SK-N-SH treated with all-trans-retinoic acid at 6 μM for 48 hours (cell line): Measurements from ENCODE around the gene ALDH1B1.

Experiments
- CREB5 ChIP-seq: fragments of 250-450 bp; sonication (Bioruptor Pico); IDR thresholded peaks from 2 replicates; pipeline ENCODE4 v1.5.1; 2020; ENCODE audit warnings: low read depth, mild to moderate bottlenecking, moderate library complexity
- OSR1 ChIP-seq: fragments of 250-450 bp; sonication (Bioruptor Pico); IDR thresholded peaks from 2 replicates; pipeline ENCODE4 v1.8.0; 2022; ENCODE audit warnings: moderate library complexity, mild to moderate bottlenecking, inconsistent platforms
- RARB ChIP-seq: fragments of 250-450 bp; sonication (Bioruptor Pico); IDR thresholded peaks from 2 replicates; pipeline ENCODE4 v1.8.0; 2021; ENCODE audit warnings: mild to moderate bottlenecking, moderate library complexity
- SNAI2 ChIP-seq: fragments of 250-450 bp; sonication (Bioruptor Pico); IDR thresholded peaks from 2 replicates; pipeline ENCODE4 v1.5.0; 2020; ENCODE audit warnings: mild to moderate bottlenecking, moderate library complexity
- TSHZ2 ChIP-seq: fragments of 250-450 bp; sonication (Bioruptor Pico); IDR thresholded peaks from 2 replicates; pipeline ENCODE4 v1.5.0; 2020; ENCODE audit warnings: mild to moderate bottlenecking, moderate library complexity
- ZFP3 ChIP-seq: fragments of 250-450 bp; sonication (Bioruptor Pico); IDR thresholded peaks from 2 replicates; pipeline ENCODE4 v1.5.0; 2020; ENCODE audit warnings: mild to moderate bottlenecking, moderate library complexity
- ZFP30 ChIP-seq: fragments of 450-650 bp; formaldehyde crosslinking; IDR thresholded peaks from 2 replicates; pipeline ENCODE4 v1.5.0; 2022; ENCODE audit warnings: mild to moderate bottlenecking, moderate library complexity
- TF ChIP-seq, protein P1 (sequence below): fragments of 250-450 bp; sonication (Bioruptor Pico); IDR thresholded peaks from 2 replicates; pipeline ENCODE4 v1.8.0; 2021; ENCODE audit warnings: low read depth, mild to moderate bottlenecking, moderate library complexity, borderline replicate concordance

DNA sequence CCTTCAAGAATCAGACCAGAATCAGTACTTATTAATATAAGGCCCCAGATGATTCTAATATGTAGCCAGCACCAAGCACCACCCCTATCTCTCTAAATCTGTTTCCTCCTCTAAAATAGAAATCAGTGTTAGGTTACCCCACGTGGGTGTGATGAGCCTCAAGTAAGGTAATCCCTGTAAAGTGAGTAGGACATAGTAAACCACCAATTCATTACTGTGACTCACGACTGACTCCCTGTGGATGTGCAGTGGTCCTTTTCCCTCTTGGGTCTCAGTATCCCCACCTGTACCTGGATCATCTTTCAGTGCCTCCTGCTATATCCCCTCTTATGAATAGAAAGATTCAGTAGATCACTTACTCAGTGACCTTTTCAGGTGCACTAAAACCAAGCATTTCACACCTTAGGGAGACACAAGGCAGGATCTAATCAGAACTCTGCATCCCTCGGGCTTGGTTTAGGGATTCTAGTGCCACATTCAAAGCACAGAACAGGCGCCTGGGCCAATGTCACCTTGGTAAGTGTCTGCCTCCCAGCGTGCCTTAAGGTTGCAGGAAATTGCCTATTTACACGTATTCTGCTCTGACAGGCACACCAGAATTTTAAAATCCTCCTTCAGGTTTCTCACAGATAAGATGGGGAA is 12.2 kb upstream of the ALDH1B1 start:
- TF ChIP-seq SNAI2 (CRISPR knock-in tag), result no peak
- TF ChIP-seq, protein P1, sequence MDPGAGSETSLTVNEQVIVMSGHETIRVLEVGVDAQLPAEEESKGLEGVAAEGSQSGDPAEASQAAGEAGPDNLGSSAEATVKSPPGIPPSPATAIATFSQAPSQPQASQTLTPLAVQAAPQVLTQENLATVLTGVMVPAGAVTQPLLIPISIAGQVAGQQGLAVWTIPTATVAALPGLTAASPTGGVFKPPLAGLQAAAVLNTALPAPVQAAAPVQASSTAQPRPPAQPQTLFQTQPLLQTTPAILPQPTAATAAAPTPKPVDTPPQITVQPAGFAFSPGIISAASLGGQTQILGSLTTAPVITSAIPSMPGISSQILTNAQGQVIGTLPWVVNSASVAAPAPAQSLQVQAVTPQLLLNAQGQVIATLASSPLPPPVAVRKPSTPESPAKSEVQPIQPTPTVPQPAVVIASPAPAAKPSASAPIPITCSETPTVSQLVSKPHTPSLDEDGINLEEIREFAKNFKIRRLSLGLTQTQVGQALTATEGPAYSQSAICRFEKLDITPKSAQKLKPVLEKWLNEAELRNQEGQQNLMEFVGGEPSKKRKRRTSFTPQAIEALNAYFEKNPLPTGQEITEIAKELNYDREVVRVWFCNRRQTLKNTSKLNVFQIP (CRISPR knock-in tag), result no peak
- no peak for TF ChIP-seq ZFP3 (CRISPR knock-in tag)
- TF ChIP-seq RARB (CRISPR knock-in tag), result no peak
- no peak for TF ChIP-seq OSR1 (CRISPR knock-in tag)
- TF ChIP-seq TSHZ2, result no peak
- no peak for TF ChIP-seq ZFP30 (CRISPR knock-in tag)
- TF ChIP-seq CREB5, result no peak
